Measurements from ENCODE around the gene PSMD9.

GRCh38 chr12:121921066-121921465 lies 32.5 kb downstream of the PSMD9 start:
- TF ChIP-seq, protein P1, sequence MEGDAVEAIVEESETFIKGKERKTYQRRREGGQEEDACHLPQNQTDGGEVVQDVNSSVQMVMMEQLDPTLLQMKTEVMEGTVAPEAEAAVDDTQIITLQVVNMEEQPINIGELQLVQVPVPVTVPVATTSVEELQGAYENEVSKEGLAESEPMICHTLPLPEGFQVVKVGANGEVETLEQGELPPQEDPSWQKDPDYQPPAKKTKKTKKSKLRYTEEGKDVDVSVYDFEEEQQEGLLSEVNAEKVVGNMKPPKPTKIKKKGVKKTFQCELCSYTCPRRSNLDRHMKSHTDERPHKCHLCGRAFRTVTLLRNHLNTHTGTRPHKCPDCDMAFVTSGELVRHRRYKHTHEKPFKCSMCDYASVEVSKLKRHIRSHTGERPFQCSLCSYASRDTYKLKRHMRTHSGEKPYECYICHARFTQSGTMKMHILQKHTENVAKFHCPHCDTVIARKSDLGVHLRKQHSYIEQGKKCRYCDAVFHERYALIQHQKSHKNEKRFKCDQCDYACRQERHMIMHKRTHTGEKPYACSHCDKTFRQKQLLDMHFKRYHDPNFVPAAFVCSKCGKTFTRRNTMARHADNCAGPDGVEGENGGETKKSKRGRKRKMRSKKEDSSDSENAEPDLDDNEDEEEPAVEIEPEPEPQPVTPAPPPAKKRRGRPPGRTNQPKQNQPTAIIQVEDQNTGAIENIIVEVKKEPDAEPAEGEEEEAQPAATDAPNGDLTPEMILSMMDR (IDR thresholded peaks at IDR 0.05) = no peak
- TF ChIP-seq POLR2A (IDR thresholded peaks at IDR 0.05) (no peak), EP300 (IDR thresholded peaks at IDR 0.05) (no peak)

All from upper lobe of left lung (tissue), 4 donors.